ENCODE measurements around the gene RASAL1. TPM values are rescaled to one million over a fixed set of nuclear protein-coding genes. Genes with fewer than 3 reads are reported as not detected.

The RASAL1 gene
- polyA plus RNA-seq, 3 donors, result not detected

DNA sequence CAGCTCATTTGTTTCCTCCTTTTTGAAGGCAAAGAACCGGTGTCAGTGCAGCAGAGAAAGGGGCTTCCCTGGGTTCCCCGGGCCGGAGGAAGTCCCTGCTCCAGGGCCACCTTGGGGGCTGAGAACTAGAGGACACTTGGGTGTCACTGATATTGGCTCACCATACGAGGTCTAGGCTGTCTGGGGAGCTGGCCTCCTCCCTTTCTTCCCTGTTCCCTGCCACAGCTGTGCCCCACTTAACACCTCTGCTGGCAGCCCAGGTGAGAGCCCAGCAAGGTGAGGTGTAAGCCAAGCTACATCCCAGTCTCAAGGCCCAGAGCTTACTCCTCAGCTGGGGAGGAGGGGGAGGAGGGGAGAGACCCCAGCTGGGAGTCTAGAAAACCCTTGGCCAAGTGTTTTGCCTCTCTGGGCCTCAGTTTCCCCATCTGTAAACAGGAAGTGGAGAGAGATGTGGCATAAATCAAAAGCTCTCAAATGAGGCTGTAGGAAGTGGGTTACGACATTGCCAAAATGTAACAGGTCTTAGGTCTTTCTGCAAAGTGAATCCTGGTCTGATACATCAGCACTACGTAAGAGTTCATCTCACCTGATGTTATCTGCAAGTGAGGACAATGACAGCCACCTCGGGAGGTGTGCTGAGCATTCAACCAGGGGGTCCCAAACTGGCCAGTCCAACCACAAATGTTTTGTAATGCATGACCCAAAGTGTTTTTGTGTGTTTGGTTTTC lies 25.5 kb downstream of the RASAL1 start:
- H3K27ac ChIP-seq (ENCODE audit: low read depth in 1 of 2, low read length in 2 of 2), result no peak overlapping the region
- intact Hi-C loops (cut with micrococcal nuclease), result no loop called here

GRCh38 chr12:113109360-113109759 lies 26.2 kb downstream of the RASAL1 start:
- Histone ChIP-seq H2AFZ (ENCODE audit: insufficient read depth, low read depth, low read length, poor library complexity, severe bottlenecking) (no peak overlapping the region), H3K4me1 (ENCODE audit: control insufficient read depth in 1 of 2, insufficient read depth in 2 of 2, low read length in 2 of 2) (no peaks in the 10 kb centered on the region), H3K79me2 (ENCODE audit: insufficient read depth, low read length) (no peaks in the 10 kb centered on the region), H3K4me2 (replicated peaks; ENCODE audit: extremely low read depth, low read length, poor library complexity, severe bottlenecking) (no peak overlapping the region), H3K27me3 (ENCODE audit: control insufficient read depth in 2 of 2, insufficient read depth in 2 of 2, low read length in 2 of 2) (no peaks in the 10 kb centered on the region), H3K36me3 (replicated peaks in 1 of 2; ENCODE audit: control insufficient read depth in 1 of 2, insufficient read depth in 2 of 2, low read length in 2 of 2) (no peaks in the 10 kb centered on the region), H3K27ac (ENCODE audit: low read depth in 1 of 2, low read length in 2 of 2) (no peak overlapping the region), H3K9ac (ENCODE audit: insufficient read depth, low read length, poor library complexity, severe bottlenecking) (no peak overlapping the region), H3K4me3 (replicated peaks in 1 of 3; ENCODE audit: low read depth in 2 of 3, low read length in 3 of 3) (no peak overlapping the region), H4K20me1 (ENCODE audit: insufficient read depth, low read length) (no peaks in the 10 kb centered on the region), H3K9me3 (replicated peaks in 1 of 2; ENCODE audit: control insufficient read depth in 1 of 2, insufficient read depth in 1 of 2, low read length in 2 of 2) (no peaks in the 10 kb centered on the region)
- peaks cover 3 to 21% (median 13%) of the 10 kb centered on the region in 3 donors for H3K27me3 Mint-ChIP-seq (ENCODE audit: low read depth in 3 of 3)
- H3K27ac Mint-ChIP-seq, result no peak overlapping the region
- 92% methylated on average over 5 of the region's 5 CpGs for WGBS (ENCODE audit: insufficient coverage)
- H3K9me3 Mint-ChIP-seq, result peaks cover 0 to 7% (median 0%) of the 10 kb centered on the region in 7 donors
- no peaks in the 10 kb centered on the region for H3K4me1 Mint-ChIP-seq
- intact Hi-C loops (cut with micrococcal nuclease), result no loop called here
- no peaks in the 10 kb centered on the region for H3K36me3 Mint-ChIP-seq
- TF ChIP-seq CTCF (IDR thresholded peaks at IDR 0.05), result no peak
- no peak overlapping the region for H3K4me3 Mint-ChIP-seq
- no peak for DNase-seq

More for the DNA sequence above, 25.5 kb downstream of the RASAL1 start:
- no peak overlapping the region for H3K4me3 Mint-ChIP-seq
- peaks cover 0 to 7% (median 0%) of the 10 kb centered on the region in 7 donors for H3K9me3 Mint-ChIP-seq
- WGBS (ENCODE audit: insufficient coverage), result 76% methylated on average over 3 of the region's 7 CpGs
- no peak overlapping the region for H2AFZ ChIP-seq (ENCODE audit: insufficient read depth, low read depth, low read length, poor library complexity, severe bottlenecking)
- no peak overlapping the region for H3K4me3 ChIP-seq (replicated peaks in 1 of 3; ENCODE audit: low read depth in 2 of 3, low read length in 3 of 3)
- H3K9ac ChIP-seq (ENCODE audit: insufficient read depth, low read length, poor library complexity, severe bottlenecking), result no peak overlapping the region
- no peak overlapping the region for H3K27ac Mint-ChIP-seq
- no peak overlapping the region for H3K4me2 ChIP-seq (replicated peaks; ENCODE audit: extremely low read depth, low read length, poor library complexity, severe bottlenecking)
- no peaks in the 10 kb centered on the region for H3K9me3 ChIP-seq (replicated peaks in 1 of 2; ENCODE audit: control insufficient read depth in 1 of 2, insufficient read depth in 1 of 2, low read length in 2 of 2)
- no peaks in the 10 kb centered on the region for H3K36me3 Mint-ChIP-seq
- no peaks in the 10 kb centered on the region for H4K20me1 ChIP-seq (ENCODE audit: insufficient read depth, low read length)
- no peaks in the 10 kb centered on the region for H3K36me3 ChIP-seq (replicated peaks in 1 of 2; ENCODE audit: control insufficient read depth in 1 of 2, insufficient read depth in 2 of 2, low read length in 2 of 2)
- no peaks in the 10 kb centered on the region for H3K79me2 ChIP-seq (ENCODE audit: insufficient read depth, low read length)
- peaks cover 2 to 14% (median 12%) of the 10 kb centered on the region in 3 donors for H3K27me3 Mint-ChIP-seq (ENCODE audit: low read depth in 3 of 3)
- no peak for DNase-seq
- H3K4me1 Mint-ChIP-seq, result no peaks in the 10 kb centered on the region
- no peaks in the 10 kb centered on the region for H3K4me1 ChIP-seq (ENCODE audit: control insufficient read depth in 1 of 2, insufficient read depth in 2 of 2, low read length in 2 of 2)
- no peaks in the 10 kb centered on the region for H3K27me3 ChIP-seq (ENCODE audit: control insufficient read depth in 2 of 2, insufficient read depth in 2 of 2, low read length in 2 of 2)
- TF ChIP-seq CTCF (IDR thresholded peaks at IDR 0.05), result no peak
